Liver (tissue), 9 donors: Measurements from ENCODE around the gene TADA2A. TPM values are rescaled to one million over a fixed set of nuclear protein-coding genes. Genes with fewer than 3 reads are reported as not detected.

ENCODE experiments used
- DNase-seq: peaks from one replicate; pipeline ENCODE4 v3.0.0-alpha.2; 2017; ENCODE audit warnings: low spot score
- H3K27ac ChIP-seq, 2 donors: one replicate each; pipeline ENCODE4 v1.7.0; 2013; ENCODE audit warnings: inconsistent platforms in 2 of 2, low read length in 2 of 2, control low read depth in 1 of 2, low read depth in 1 of 2, mild to moderate bottlenecking in 1 of 2
- H3K27me3 ChIP-seq, 4 donors: one replicate each; pipeline versions ENCODE4 v1.6.1 to v1.7.0; 2013; ENCODE audit warnings: low read length in 3 of 4, inconsistent platforms in 1 of 4, mild to moderate bottlenecking in 1 of 4, moderate library complexity in 1 of 4; ENCODE audit not compliant: control insufficient read depth in 4 of 4, insufficient read depth in 4 of 4
- H3K36me3 ChIP-seq, 4 donors: one replicate each; pipeline versions ENCODE4 v1.6.1 to v1.7.0; 2013; ENCODE audit warnings: low read length in 3 of 4, mild to moderate bottlenecking in 3 of 4, low read depth in 1 of 4, moderate library complexity in 1 of 4; ENCODE audit not compliant: control insufficient read depth in 4 of 4, insufficient read depth in 3 of 4
- H3K4me1 ChIP-seq, 4 donors: one replicate each; pipeline versions ENCODE4 v1.6.1 to v1.7.0; 2013; ENCODE audit warnings: low read length in 3 of 4, mild to moderate bottlenecking in 3 of 4, moderate library complexity in 1 of 4; ENCODE audit not compliant: control insufficient read depth in 4 of 4, insufficient read depth in 4 of 4
- H3K4me3 ChIP-seq, 3 donors: one replicate each; pipeline versions ENCODE4 v1.6.1 to v1.7.0; 2013; ENCODE audit warnings: low read length in 3 of 3, control low read depth in 1 of 3, low read depth in 1 of 3, mild to moderate bottlenecking in 1 of 3
- H3K9ac ChIP-seq, 2 donors: one replicate each; pipeline ENCODE4 v1.7.0; 2013; ENCODE audit warnings: low read length in 2 of 2, mild to moderate bottlenecking in 2 of 2, moderate library complexity in 2 of 2, control low read depth in 1 of 2, low read depth in 1 of 2
- H3K9me3 ChIP-seq, 4 donors: one replicate each; pipeline versions ENCODE4 v1.6.1 to v1.7.0; 2013; ENCODE audit warnings: low read length in 3 of 4; ENCODE audit not compliant: control insufficient read depth in 4 of 4
- ATF3 ChIP-seq: IDR thresholded peaks from 2 replicates; pipeline ENCODE4 v1.6.1; 2016; ENCODE audit warnings: antibody characterized with exemption
- CTCF ChIP-seq: fragments of 150-350 bp; IDR thresholded peaks from 2 replicates; pipeline ENCODE4 v1.5.1; 2017; ENCODE audit warnings: improper control_type of control experiment, low read depth, low read length; ENCODE audit not compliant: missing input control
- EGR1 ChIP-seq, 2 donors: IDR thresholded peaks; 2 replicates each; pipeline ENCODE4 v1.6.1; 2016 to 2018; ENCODE audit warnings: antibody characterized with exemption in 2 of 2, low read depth in 2 of 2
- FOXA1 ChIP-seq: IDR thresholded peaks from 2 replicates; pipeline ENCODE4 v1.6.1; 2016; ENCODE audit warnings: antibody characterized with exemption
- FOXA2 ChIP-seq: IDR thresholded peaks from 2 replicates; pipeline ENCODE4 v1.6.1; 2016; ENCODE audit warnings: antibody characterized with exemption
- GABPA ChIP-seq, 2 donors: IDR thresholded peaks in 1 of 2; conservative IDR thresholded peaks in 1 of 2; 2 replicates each; pipeline ENCODE4 v1.6.1; 2016; ENCODE audit warnings: antibody characterized with exemption in 2 of 2, mild to moderate bottlenecking in 1 of 2, moderate library complexity in 1 of 2
- HNF4A ChIP-seq, 2 donors: conservative IDR thresholded peaks; 2 replicates each; pipeline ENCODE4 v1.6.1; 2016; ENCODE audit warnings: antibody characterized with exemption in 2 of 2, mild to moderate bottlenecking in 2 of 2
- HNF4G ChIP-seq: IDR thresholded peaks from 2 replicates; pipeline ENCODE4 v1.6.1; 2016; ENCODE audit warnings: antibody characterized with exemption
- JUND ChIP-seq, 2 donors: IDR thresholded peaks; 2 replicates each; pipeline ENCODE4 v1.6.1; 2016; ENCODE audit warnings: antibody characterized with exemption in 2 of 2
- MAX ChIP-seq: IDR thresholded peaks from 2 replicates; pipeline ENCODE4 v1.6.1; 2016; ENCODE audit warnings: antibody characterized with exemption
- NR2F2 ChIP-seq: IDR thresholded peaks from 2 replicates; pipeline ENCODE4 v1.6.1; 2016; ENCODE audit warnings: antibody characterized with exemption
- RAD21 ChIP-seq, 2 donors: IDR thresholded peaks; 2 replicates each; pipeline ENCODE4 v1.6.1; 2016; ENCODE audit warnings: antibody characterized with exemption in 2 of 2, mild to moderate bottlenecking in 2 of 2
- REST ChIP-seq: IDR thresholded peaks from 2 replicates; pipeline ENCODE4 v1.6.1; 2016; ENCODE audit warnings: antibody characterized with exemption, mild to moderate bottlenecking
- RXRA ChIP-seq, 2 donors: IDR thresholded peaks; 2 replicates each; pipeline ENCODE4 v1.6.1; 2017 to 2018; ENCODE audit warnings: antibody characterized with exemption in 2 of 2, mild to moderate bottlenecking in 1 of 2
- SP1 ChIP-seq: IDR thresholded peaks from 2 replicates; pipeline ENCODE4 v1.6.1; 2018; ENCODE audit warnings: antibody characterized with exemption, mild to moderate bottlenecking
- TAF1 ChIP-seq: conservative IDR thresholded peaks from 2 replicates; pipeline ENCODE4 v1.6.1; 2016; ENCODE audit warnings: antibody characterized with exemption, mild to moderate bottlenecking
- YY1 ChIP-seq: IDR thresholded peaks from 2 replicates; pipeline ENCODE4 v1.6.1; 2016; ENCODE audit warnings: antibody characterized with exemption, mild to moderate bottlenecking
- ZBTB33 ChIP-seq: IDR thresholded peaks from 2 replicates; pipeline ENCODE4 v1.6.1; 2016; ENCODE audit warnings: antibody characterized with exemption
- WGBS: extraction: QIAGEN DNeasy Blood & Tissue Kit; methylation state at CpG from one replicate; pipeline ENCODE4 v1.1.7; 2013; 5-methylcytosine and 5-hydroxymethylcytosine counted together
- polyA plus RNA-seq, 2 donors: library from polyadenylated mRNA; stranded (reverse) in 1 of 2; unstranded in 1 of 2; fragments of 200-250 nt in 1 of 2; fragments of >200 nt in 1 of 2; fragmentation: Nextera tagmentation in 1 of 2; extraction: Ambion mirVana in 1 of 2; gene quantifications; one replicate each; pipeline versions ENCODE4 v1.2.1 to v1.2.3, GENCODE V29; 2013 to 2015
- total RNA-seq, 2 donors: library from RNA; depleted of rRNA; stranded (reverse); fragments of >200 nt; gene quantifications; one replicate each; pipeline ENCODE4 v1.2.3, GENCODE V29; 2014
- donor health status: healthy.
- donor health status: healthy.
- donor health status: healthy.
- donor health status: healthy.
- donor health status: healthy.

The TADA2A gene
- total and polyA plus RNA-seq, 4 donors, result 2.8 to 13.4 (median 8.2) TPM

GRCh38 chr17:37365589-37365988 is 41.1 kb upstream of the TADA2A start (continued):
- TF ChIP-seq ZBTB33 (no peak), GABPA (IDR thresholded peaks at IDR 0.05 in 1 of 2, conservative IDR thresholded peaks at IDR 0.05 in 1 of 2) (no peak), FOXA1 (no peak)

GRCh38 chr17:37368577-37368976 is 38.1 kb upstream of the TADA2A start:
- H3K9ac ChIP-seq, result no peak overlapping the region
- no peaks in the 10 kb centered on the region for H3K27me3 ChIP-seq
- TF ChIP-seq CTCF, result no peak
- TF ChIP-seq FOXA1, result no peak
- TF ChIP-seq YY1, result no peak
- TF ChIP-seq FOXA2, result no peak
- TF ChIP-seq GABPA (IDR thresholded peaks at IDR 0.05 in 1 of 2, conservative IDR thresholded peaks at IDR 0.05 in 1 of 2), result peak in 1 of 2 donors; percentile 15
- no peak for TF ChIP-seq HNF4G
- no peak for TF ChIP-seq REST
- TF ChIP-seq EGR1 (IDR thresholded peaks at IDR 0.05; ENCODE audit: low read depth in 2 of 2), result no peak
- TF ChIP-seq MAX, result peak; percentile 59
- no peak for TF ChIP-seq NR2F2
- peak; percentile 47 to 61 for TF ChIP-seq RXRA (IDR thresholded peaks at IDR 0.05)
- TF ChIP-seq ZBTB33, result no peak
- TF ChIP-seq RAD21 (IDR thresholded peaks at IDR 0.05), result no peak
- peak; percentile 48 to 57 for TF ChIP-seq HNF4A (conservative IDR thresholded peaks at IDR 0.05)
- peak; percentile 69 for TF ChIP-seq ATF3
- TF ChIP-seq JUND (IDR thresholded peaks at IDR 0.05), result peak in 1 of 2 donors; percentile 15
- TF ChIP-seq SP1, result peak; percentile 27
- no peak for TF ChIP-seq TAF1
- peak overlapping the region in 1 of 2 donors; percentile 13 for H3K27ac ChIP-seq
- 68% methylated on average over 3 of the region's 3 CpGs for WGBS
- peaks cover 0 to 7% (median 2%) of the 10 kb centered on the region in 4 donors for H3K4me1 ChIP-seq
- H3K9me3 ChIP-seq, result no peaks in the 10 kb centered on the region
- no peak overlapping the region for H3K4me3 ChIP-seq
- DNase-seq, result no peak
- no peaks in the 10 kb centered on the region for H3K36me3 ChIP-seq
